Measurements from ENCODE around the gene TRHDE.

DNA sequence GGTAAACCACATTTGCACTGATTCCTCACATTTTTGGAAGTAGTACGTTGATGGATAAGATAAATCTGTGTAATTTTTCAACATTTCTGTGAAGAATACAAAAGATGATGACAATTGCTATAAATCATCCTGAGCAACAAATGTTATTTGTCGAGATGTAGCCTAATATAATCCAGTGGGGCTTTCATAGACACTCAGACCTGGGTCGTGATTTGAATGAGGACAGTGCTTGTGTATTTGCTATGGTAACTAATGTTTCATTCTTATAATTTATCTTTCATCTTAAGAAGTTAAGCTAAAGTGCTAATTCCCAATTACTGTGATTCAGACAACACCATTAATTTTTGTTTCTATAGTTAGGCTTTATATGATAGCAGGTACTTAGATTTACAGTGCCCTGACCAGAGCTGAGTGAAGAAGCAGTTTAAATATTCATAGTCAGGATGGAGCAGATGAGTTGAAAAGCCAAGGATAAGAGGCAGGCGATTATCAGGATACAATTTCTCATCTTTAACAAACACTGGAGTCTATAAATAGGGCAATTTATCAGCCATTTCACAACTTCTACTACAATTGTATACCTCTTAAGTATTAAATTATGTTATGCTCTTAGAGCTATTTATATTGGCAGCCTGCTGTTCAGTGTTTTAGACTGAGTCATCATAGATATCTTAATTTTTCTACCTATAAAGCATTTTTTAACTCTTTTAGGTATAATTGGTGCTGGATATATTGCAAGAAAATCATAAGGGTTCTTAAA lies 359.9 kb downstream of the TRHDE start:
- no peak for TF ChIP-seq CTCF (IDR thresholded peaks at IDR 0.05; ENCODE audit: insufficient read depth, low read length)
- no peak for TF ChIP-seq REST (IDR thresholded peaks at IDR 0.05; ENCODE audit: insufficient replicate concordance, low read depth)
- TF ChIP-seq SPI1 (IDR thresholded peaks at IDR 0.05; ENCODE audit: borderline replicate concordance, low read depth): no peak
- no peak for TF ChIP-seq POLR2AphosphoS5 (IDR thresholded peaks at IDR 0.05; ENCODE audit: low read depth)

All from HL-60 (cell line).